ENCODE measurements around the gene ZNF598. TPM values are rescaled to one million over a fixed set of nuclear protein-coding genes. Genes with fewer than 3 reads are reported as not detected.

The ZNF598 gene
- total and polyA plus RNA-seq, 2 of the 13 experiments (the other 11 are each of a cell fraction or from before 2014, with no cell fraction given): 13.5 to 14.2 TPM

GRCh38 chr16:2023092-2024031, 13.7 kb upstream of the ZNF598 start (continued):
- TF ChIP-seq NONO (IDR thresholded peaks at IDR 0.05) (no peak), NONO (CRISPR knock-in tag; conservative IDR thresholded peaks at IDR 0.05) (0 out of 2 replicates have a peak, but pooled peaks have one; percentile 44), ZBTB49 (CRISPR knock-in tag; IDR thresholded peaks at IDR 0.05; ENCODE audit: borderline replicate concordance) (no peak), POLR2AphosphoS5 (IDR thresholded peaks at IDR 0.05; ENCODE audit: low read depth, low read length) (peak; percentile 68), CREBL2 (CRISPR knock-in tag; IDR thresholded peaks at IDR 0.05; ENCODE audit: borderline replicate concordance) (no peak), ZFP36L2 (CRISPR knock-in tag; IDR thresholded peaks at IDR 0.05) (no peak), BCL6 (CRISPR knock-in tag; IDR thresholded peaks at IDR 0.05) (peak; percentile 29; the same call in 1 of the 2 replicates), ZNF333 (CRISPR knock-in tag; IDR thresholded peaks at IDR 0.05; ENCODE audit: borderline replicate concordance) (peak; percentile 71; the same call in 1 of the 2 replicates), ZNF232 (CRISPR knock-in tag; IDR thresholded peaks at IDR 0.05; ENCODE audit: borderline replicate concordance) (no peak), NR3C1 (CRISPR knock-in tag; IDR thresholded peaks at IDR 0.05) (no peak), PRPF4 (IDR thresholded peaks at IDR 0.05; ENCODE audit: low read depth, low read length, poor library complexity, severe bottlenecking) (no peak), RBM39 (IDR thresholded peaks at IDR 0.05; ENCODE audit: low read depth, low read length, poor library complexity, severe bottlenecking) (no peak), ZNF615 (CRISPR knock-in tag; IDR thresholded peaks at IDR 0.05; ENCODE audit: borderline replicate concordance) (no peak), POLR2G (IDR thresholded peaks at IDR 0.05; ENCODE audit: low read depth, low read length) (peak; percentile 73), ARID3A (IDR thresholded peaks at IDR 0.05; ENCODE audit: low read depth, low read length) (no peak), HBP1 (CRISPR knock-in tag; IDR thresholded peaks at IDR 0.05; ENCODE audit: low read depth) (no peak), HIVEP1 (CRISPR knock-in tag; IDR thresholded peaks at IDR 0.05) (0 out of 2 replicates have a peak, but pooled peaks have one; percentile 22), ZNF280B (CRISPR knock-in tag; IDR thresholded peaks at IDR 0.05; ENCODE audit: borderline replicate concordance) (peak; percentile 34; the same call in 1 of the 2 replicates), MAFK (conservative IDR thresholded peaks at IDR 0.05 in 1 of 2, IDR thresholded peaks at IDR 0.05 in 1 of 2; ENCODE audit: low read length in 2 of 2) (no peak)

Data from HepG2 (cell line).